SK-N-SH (cell line): Measurements from ENCODE around the gene BABAM1. TPM values are rescaled to one million over a fixed set of nuclear protein-coding genes. Genes with fewer than 3 reads are reported as not detected.

ENCODE experiments used
- CTCF ChIA-PET: fragments of 300-600, 350-600 bp; formaldehyde crosslinking; extraction: SDS; loops from one replicate; lab custom pipeline; 2021; lab: Yijun Ruan, JAX
- POLR2A ChIA-PET: fragments of 350-600 bp; sonication (Branson Sonifier 250); formaldehyde crosslinking; extraction: SDS; loops from one replicate; lab custom pipeline; 2020; ENCODE audit warnings: antibody characterized with exemption, inconsistent platforms; lab: Yijun Ruan, JAX
- DNase-seq: peaks from one replicate; pipeline ENCODE4 v3.0.0; 2012
- H2AFZ ChIP-seq: fragments of 200-600 bp; sonication (generic); 2 replicates; pipeline ENCODE4 v1.8.1; 2016; ENCODE audit warnings: antibody characterized with exemption, mild to moderate bottlenecking, low read depth
- H3F3A ChIP-seq: fragments of 200-600 bp; sonication (generic); replicated peaks from 2 replicates; pipeline ENCODE3; 2016; ENCODE audit warnings: antibody characterized with exemption, mild to moderate bottlenecking; ENCODE audit not compliant: insufficient read depth
- H3K27ac ChIP-seq, 2 experiments: fragments of 200-500 bp in 1 of 2; fragments of 200-600 bp in 1 of 2; sonication (Bioruptor generic) in 1 of 2; sonication (generic), shearing (Covaris generic) in 1 of 2; 2 replicates each; pipeline versions ENCODE4 v1.5.1 to v1.6.1; 2014 to 2016; ENCODE audit warnings: low read depth in 2 of 2, inconsistent platforms in 1 of 2, low read length in 1 of 2, mild to moderate bottlenecking in 1 of 2, mixed read lengths in 1 of 2
- H3K27me3 ChIP-seq: fragments of 200-600 bp; sonication (generic), shearing (Covaris generic); 2 replicates; pipeline ENCODE4 v1.6.1; 2016; ENCODE audit warnings: mixed run types; ENCODE audit not compliant: insufficient read depth
- H3K36me3 ChIP-seq, 2 experiments: fragments of 200-500 bp in 1 of 2; fragments of 200-600 bp in 1 of 2; sonication (Bioruptor generic) in 1 of 2; sonication (generic) in 1 of 2; replicated peaks in 1 of 2; 2 replicates each; pipeline versions ENCODE3 to v1.5.1; 2014 to 2016; ENCODE audit warnings: low read length in 1 of 2, mild to moderate bottlenecking in 1 of 2; ENCODE audit not compliant: insufficient read depth in 2 of 2, control insufficient read depth in 1 of 2
- H3K4me1 ChIP-seq, 2 experiments: fragments of 200-500 bp in 1 of 2; fragments of 200-600 bp in 1 of 2; sonication (Bioruptor generic) in 1 of 2; sonication (generic), shearing (Covaris generic) in 1 of 2; 2 replicates each; pipeline versions ENCODE4 v1.5.1 to v1.6.1; 2014 to 2016; ENCODE audit warnings: low read depth in 1 of 2, low read length in 1 of 2, mixed run types in 1 of 2; ENCODE audit not compliant: insufficient read depth in 2 of 2, control insufficient read depth in 1 of 2
- H3K4me2 ChIP-seq: fragments of 200-600 bp; sonication (generic), shearing (Covaris generic); 2 replicates; pipeline ENCODE4 v1.6.1; 2017; ENCODE audit warnings: mixed run types
- H3K4me3 ChIP-seq, 2 experiments: fragments of 200-500 bp in 1 of 2; fragments of 200-600 bp in 1 of 2; sonication (Bioruptor generic) in 1 of 2; sonication (generic), shearing (Covaris generic) in 1 of 2; 2 replicates each; pipeline versions ENCODE4 v1.5.1 to v1.8.1; 2014 to 2016; ENCODE audit warnings: low read depth in 2 of 2, inconsistent platforms in 1 of 2, low read length in 1 of 2, mild to moderate bottlenecking in 1 of 2, mixed read lengths in 1 of 2, moderate library complexity in 1 of 2
- H3K79me2 ChIP-seq: fragments of 200-600 bp; sonication (generic); 2 replicates; pipeline ENCODE4 v1.8.1; 2017; ENCODE audit warnings: mild to moderate bottlenecking; ENCODE audit not compliant: insufficient read depth
- H3K9ac ChIP-seq: fragments of 200-600 bp; sonication (generic); 2 replicates; pipeline ENCODE4 v1.6.1; 2017; ENCODE audit warnings: mixed run types
- H3K9me2 ChIP-seq: fragments of 200-600 bp; sonication (generic); 2 replicates; pipeline ENCODE4 v1.6.1; 2017; ENCODE audit warnings: mixed run types
- H3K9me3 ChIP-seq: fragments of 200-600 bp; sonication (generic); 2 replicates; pipeline ENCODE4 v1.6.1; 2017; ENCODE audit warnings: mixed run types, mild to moderate bottlenecking, moderate library complexity
- H4K20me1 ChIP-seq: fragments of 200-600 bp; sonication (generic); 2 replicates; pipeline ENCODE4 v1.6.1; 2017; ENCODE audit warnings: mild to moderate bottlenecking, mixed run types; ENCODE audit not compliant: insufficient read depth
- CHD2 ChIP-seq: fragments of 150-350 bp; IDR thresholded peaks from 2 replicates; pipeline ENCODE4 v1.6.1; 2018; ENCODE audit warnings: low read length; ENCODE audit not compliant: partially characterized antibody
- EP300 ChIP-seq, 2 experiments: IDR thresholded peaks; 2 replicates each; pipeline versions ENCODE4 v1.4.0 to v1.6.1; 2012; ENCODE audit warnings: borderline replicate concordance in 1 of 2, low read depth in 1 of 2, low read length in 1 of 2
- FOXM1 ChIP-seq: IDR thresholded peaks from 2 replicates; pipeline ENCODE4 v1.4.0; 2012; ENCODE audit warnings: low read depth, mild to moderate bottlenecking
- GATA2 ChIP-seq: sonication (generic); formaldehyde crosslinking; IDR thresholded peaks from 2 replicates; pipeline ENCODE4 v1.5.0; 2020; ENCODE audit warnings: mild to moderate bottlenecking, missing genetic modification reagents
- IRF3 ChIP-seq: fragments of 150-350 bp; IDR thresholded peaks from 2 replicates; pipeline ENCODE4 v1.6.1; 2016; ENCODE audit warnings: mild to moderate bottlenecking, low read depth, low read length
- JUND ChIP-seq: IDR thresholded peaks from 2 replicates; pipeline ENCODE4 v1.4.0; 2012
- MXI1 ChIP-seq: IDR thresholded peaks from 2 replicates; pipeline ENCODE4 v1.6.1; 2012; ENCODE audit warnings: mild to moderate bottlenecking, low read depth, low read length, improper control_type of control experiment
- NRF1 ChIP-seq: IDR thresholded peaks from 2 replicates; pipeline ENCODE4 v1.6.1; 2012; ENCODE audit warnings: low read depth, mild to moderate bottlenecking, low read length
- POLR2AphosphoS5 ChIP-seq: IDR thresholded peaks from 2 replicates; pipeline ENCODE4 v1.6.1; 2012; ENCODE audit warnings: low read depth, low read length
- RFX5 ChIP-seq: IDR thresholded peaks from 2 replicates; pipeline ENCODE4 v1.6.1; 2012; ENCODE audit warnings: mild to moderate bottlenecking, improper control_type of control experiment, low read length
- SIN3A ChIP-seq: IDR thresholded peaks from 2 replicates; pipeline ENCODE4 v1.6.1; 2012; ENCODE audit warnings: low read depth, mild to moderate bottlenecking, low read length, moderate library complexity, borderline replicate concordance
- TAF1 ChIP-seq: IDR thresholded peaks from 2 replicates; pipeline ENCODE4 v1.6.1; 2012; ENCODE audit warnings: low read depth, mild to moderate bottlenecking, low read length, moderate library complexity, borderline replicate concordance
- WGBS: methylation state at CpG from one replicate; pipeline ENCODE4 v1.1.6; 2017; ENCODE audit warnings: low lambda C conversion rate; 5-methylcytosine and 5-hydroxymethylcytosine counted together
- polyA plus RNA-seq, 3 experiments: library from polyadenylated mRNA; depleted of rRNA; stranded (reverse); fragments of >200 nt; gene quantifications; 2 replicates each; pipeline ENCODE4 v1.2.3, GENCODE V29; 2012
- TF ChIP-seq, protein P1 (sequence below): IDR thresholded peaks from 2 replicates; pipeline ENCODE4 v1.6.1; 2012; ENCODE audit warnings: mild to moderate bottlenecking, low read depth, low read length, moderate library complexity
- TF ChIP-seq, protein P2 (sequence below): IDR thresholded peaks from 2 replicates; pipeline ENCODE4 v1.4.0; 2012; ENCODE audit warnings: low read depth

BABAM1 gene
- polyA plus RNA-seq, 1 of the 3 experiments (the other 2 are of a cell fraction): 192 TPM

- Histone ChIP-seq H3F3A (peaks cover 13% of the 10 kb centered on the region), H3K27ac (peak within 1 kb of the TSS; percentile 75 to 82), H4K20me1 (no peaks in the 10 kb centered on the region), H3K27me3 (no peaks in the 10 kb centered on the region), H3K4me2 (peak within 1 kb of the TSS; percentile 94), H3K9me2 (no peaks in the 10 kb centered on the region), H3K4me1 (peaks cover 0 to 3% of the 10 kb centered on the region in 2 experiments; a peak in 1 of 4 replicates), H3K9ac (peak within 1 kb of the TSS; percentile 85), H3K9me3 (no peaks in the 10 kb centered on the region), H3K79me2 (peaks cover 7% of the 10 kb centered on the region; the same call in 1 of the 2 replicates), H3K4me3 (peak within 1 kb of the TSS; percentile 58 to 83), H2AFZ (peak within 1 kb of the TSS; percentile 97), H3K36me3 (peaks cover 3 to 9% of the 10 kb centered on the region in 2 experiments)
- peak; percentile 95 for DNase-seq
- CTCF ChIA-PET: interaction anchor here (0.6 to 2.3 kb wide), 9 partner anchors 9 to 1263 kb away, joined by 3 to 13 read pairs (median 3); partner anchors contain the start of gene USE1
- no peak for TF ChIP-seq EP300 (IDR thresholded peaks at IDR 0.05; ENCODE audit: borderline replicate concordance in 1 of 2, low read depth in 1 of 2, low read length in 1 of 2)
- TF ChIP-seq MXI1: peak; percentile 47; the same call in 1 of the 2 replicates
- TF ChIP-seq, protein P1, sequence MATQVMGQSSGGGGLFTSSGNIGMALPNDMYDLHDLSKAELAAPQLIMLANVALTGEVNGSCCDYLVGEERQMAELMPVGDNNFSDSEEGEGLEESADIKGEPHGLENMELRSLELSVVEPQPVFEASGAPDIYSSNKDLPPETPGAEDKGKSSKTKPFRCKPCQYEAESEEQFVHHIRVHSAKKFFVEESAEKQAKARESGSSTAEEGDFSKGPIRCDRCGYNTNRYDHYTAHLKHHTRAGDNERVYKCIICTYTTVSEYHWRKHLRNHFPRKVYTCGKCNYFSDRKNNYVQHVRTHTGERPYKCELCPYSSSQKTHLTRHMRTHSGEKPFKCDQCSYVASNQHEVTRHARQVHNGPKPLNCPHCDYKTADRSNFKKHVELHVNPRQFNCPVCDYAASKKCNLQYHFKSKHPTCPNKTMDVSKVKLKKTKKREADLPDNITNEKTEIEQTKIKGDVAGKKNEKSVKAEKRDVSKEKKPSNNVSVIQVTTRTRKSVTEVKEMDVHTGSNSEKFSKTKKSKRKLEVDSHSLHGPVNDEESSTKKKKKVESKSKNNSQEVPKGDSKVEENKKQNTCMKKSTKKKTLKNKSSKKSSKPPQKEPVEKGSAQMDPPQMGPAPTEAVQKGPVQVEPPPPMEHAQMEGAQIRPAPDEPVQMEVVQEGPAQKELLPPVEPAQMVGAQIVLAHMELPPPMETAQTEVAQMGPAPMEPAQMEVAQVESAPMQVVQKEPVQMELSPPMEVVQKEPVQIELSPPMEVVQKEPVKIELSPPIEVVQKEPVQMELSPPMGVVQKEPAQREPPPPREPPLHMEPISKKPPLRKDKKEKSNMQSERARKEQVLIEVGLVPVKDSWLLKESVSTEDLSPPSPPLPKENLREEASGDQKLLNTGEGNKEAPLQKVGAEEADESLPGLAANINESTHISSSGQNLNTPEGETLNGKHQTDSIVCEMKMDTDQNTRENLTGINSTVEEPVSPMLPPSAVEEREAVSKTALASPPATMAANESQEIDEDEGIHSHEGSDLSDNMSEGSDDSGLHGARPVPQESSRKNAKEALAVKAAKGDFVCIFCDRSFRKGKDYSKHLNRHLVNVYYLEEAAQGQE: 0 out of 2 replicates have a peak, but pooled peaks have one; percentile 7
- TF ChIP-seq FOXM1: no peak
- TF ChIP-seq IRF3: no peak
- peak; percentile 12 for TF ChIP-seq CHD2
- peak; percentile 66; the same call in 1 of the 2 replicates for TF ChIP-seq POLR2AphosphoS5
- TF ChIP-seq, protein P2, sequence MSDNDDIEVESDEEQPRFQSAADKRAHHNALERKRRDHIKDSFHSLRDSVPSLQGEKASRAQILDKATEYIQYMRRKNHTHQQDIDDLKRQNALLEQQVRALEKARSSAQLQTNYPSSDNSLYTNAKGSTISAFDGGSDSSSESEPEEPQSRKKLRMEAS: peak; percentile 85
- peak; percentile 83 for TF ChIP-seq NRF1
- no peak for TF ChIP-seq JUND
- no peak for TF ChIP-seq RFX5
- no peak for TF ChIP-seq GATA2
- peak; percentile 29; the same call in 1 of the 2 replicates for TF ChIP-seq SIN3A
- TF ChIP-seq TAF1: no peak
- 0% methylated on average over 9 of the region's 90 CpGs for WGBS
- POLR2A ChIA-PET: interaction anchor here (0.9 to 3.3 kb wide), 5 partner anchors 9 to 56 kb away, joined by 3 to 33 read pairs (median 5); partner anchors contain the start of genes BABAM1 and USE1
These were observed 41.0 kb upstream of the BABAM1 start, which contains the start of gene OCEL1 for GRCh38 chr19:17226002-17226933. OCEL1 (plus strand) TSS chr19:17226226; CDS start chr19:17226248, 22 bp downstream.
